SK-N-SH treated with all-trans-retinoic acid at 6 μM for 48 hours (cell line): ENCODE data around the gene KIAA1671.

Experiments
- ATAC-seq: fragments of 200-7000 bp; cut with Tn5 transposase; 3 replicates; pipeline ENCODE4 v1.9.1; 2020; ENCODE audit warnings: mild to moderate bottlenecking, moderate library complexity
- ARNTL ChIP-seq: fragments of 450-650 bp; formaldehyde crosslinking; IDR thresholded peaks from 2 replicates; pipeline ENCODE4 v1.5.0; 2020; ENCODE audit warnings: low read depth, mild to moderate bottlenecking, moderate library complexity, borderline replicate concordance
- BACH2 ChIP-seq: fragments of 250-450 bp; sonication (Bioruptor Pico); IDR thresholded peaks from 2 replicates; pipeline ENCODE4 v1.9.0; 2021; ENCODE audit warnings: mild to moderate bottlenecking, borderline replicate concordance
- CREB5 ChIP-seq: fragments of 250-450 bp; sonication (Bioruptor Pico); IDR thresholded peaks from 2 replicates; pipeline ENCODE4 v1.5.1; 2020; ENCODE audit warnings: low read depth, mild to moderate bottlenecking, moderate library complexity
- ESRRG ChIP-seq: fragments of 250-450 bp; sonication (Bioruptor Pico); IDR thresholded peaks from 2 replicates; pipeline ENCODE4 v1.6.1; 2021; ENCODE audit warnings: mild to moderate bottlenecking
- GLIS3 ChIP-seq: fragments of 250-450 bp; sonication (Bioruptor Pico); IDR thresholded peaks from 2 replicates; pipeline ENCODE4 v1.5.0; 2020; ENCODE audit warnings: mild to moderate bottlenecking, moderate library complexity
- ISL1 ChIP-seq: fragments of 250-450 bp; sonication (Bioruptor Pico); IDR thresholded peaks from 2 replicates; pipeline ENCODE4 v2.1.2; 2022; ENCODE audit warnings: mild to moderate bottlenecking, moderate library complexity
- PATZ1 ChIP-seq: fragments of 250-450 bp; sonication (Bioruptor Pico); IDR thresholded peaks from 2 replicates; pipeline ENCODE4 v1.8.0; 2020; ENCODE audit warnings: mild to moderate bottlenecking, moderate library complexity, borderline replicate concordance
- POU6F1 ChIP-seq: fragments of 250-450 bp; sonication (Bioruptor Pico); IDR thresholded peaks from 2 replicates; pipeline ENCODE4 v1.8.0; 2021; ENCODE audit warnings: low read depth, mild to moderate bottlenecking, moderate library complexity, borderline replicate concordance
- PPARA ChIP-seq: fragments of 250-450 bp; sonication (Bioruptor Pico); IDR thresholded peaks from 2 replicates; pipeline ENCODE4 v1.5.0; 2020; ENCODE audit warnings: mild to moderate bottlenecking, borderline replicate concordance
- RARB ChIP-seq: fragments of 250-450 bp; sonication (Bioruptor Pico); IDR thresholded peaks from 2 replicates; pipeline ENCODE4 v1.8.0; 2021; ENCODE audit warnings: mild to moderate bottlenecking, moderate library complexity
- SNAI2 ChIP-seq: fragments of 250-450 bp; sonication (Bioruptor Pico); IDR thresholded peaks from 2 replicates; pipeline ENCODE4 v1.5.0; 2020; ENCODE audit warnings: mild to moderate bottlenecking, moderate library complexity
- TCF4 ChIP-seq: fragments of 250-450 bp; sonication (Bioruptor Pico); IDR thresholded peaks from 2 replicates; pipeline ENCODE4 v1.8.0; 2021; ENCODE audit warnings: mild to moderate bottlenecking, moderate library complexity, borderline replicate concordance
- TOX ChIP-seq: fragments of 250-450 bp; sonication (Bioruptor Pico); IDR thresholded peaks from 2 replicates; pipeline ENCODE4 v1.8.0; 2021; ENCODE audit warnings: mild to moderate bottlenecking, moderate library complexity, borderline replicate concordance
- TSHZ2 ChIP-seq: fragments of 250-450 bp; sonication (Bioruptor Pico); IDR thresholded peaks from 2 replicates; pipeline ENCODE4 v1.5.0; 2020; ENCODE audit warnings: mild to moderate bottlenecking, moderate library complexity
- ZFP30 ChIP-seq: fragments of 450-650 bp; formaldehyde crosslinking; IDR thresholded peaks from 2 replicates; pipeline ENCODE4 v1.5.0; 2022; ENCODE audit warnings: mild to moderate bottlenecking, moderate library complexity
- ZNF565 ChIP-seq: fragments of 450-650 bp; formaldehyde crosslinking; conservative IDR thresholded peaks from 2 replicates; pipeline ENCODE4 v1.5.0; 2020; ENCODE audit warnings: low read depth, mild to moderate bottlenecking, moderate library complexity
- ZNF70 ChIP-seq: fragments of 450-650 bp; formaldehyde crosslinking; IDR thresholded peaks from 2 replicates; pipeline ENCODE4 v1.5.0; 2020; ENCODE audit warnings: mild to moderate bottlenecking, moderate library complexity
- ZNF8 ChIP-seq: fragments of 450-650 bp; formaldehyde crosslinking; IDR thresholded peaks from 2 replicates; pipeline ENCODE4 v1.5.0; 2020; ENCODE audit warnings: mild to moderate bottlenecking, moderate library complexity

The KIAA1671 gene

GRCh38 chr22:25199731-25200520 lies 247.4 kb downstream of the KIAA1671 start, which contains the start of gene CRYBB3:
Gene CRYBB3, plus strand, starts transcription at chr22:25199858. Its CDS starts 1,539 bp downstream, at chr22:25201397.
- ATAC-seq: no peak

GRCh38 chr22:25200967-25201366 lies 248.5 kb downstream of the KIAA1671 start:
- ATAC-seq: no peak

More at GRCh38 chr22:25199731-25200520, 247.4 kb downstream of the KIAA1671 start, which contains the start of gene CRYBB3:
- no peak for TF ChIP-seq ISL1 (CRISPR knock-in tag)
- TF ChIP-seq TCF4 (CRISPR knock-in tag): no peak
- TF ChIP-seq PPARA (CRISPR knock-in tag): no peak
- no peak for TF ChIP-seq PATZ1 (CRISPR knock-in tag)
- TF ChIP-seq CREB5 (CRISPR knock-in tag): no peak
- TF ChIP-seq SNAI2: no peak
- TF ChIP-seq POU6F1 (CRISPR knock-in tag): no peak
- TF ChIP-seq TOX (CRISPR knock-in tag): no peak
- no peak for TF ChIP-seq ZNF565 (CRISPR knock-in tag)
- no peak for TF ChIP-seq ESRRG (CRISPR knock-in tag)
- TF ChIP-seq ZNF70 (CRISPR knock-in tag): no peak
- no peak for TF ChIP-seq ZNF8

More at GRCh38 chr22:25200967-25201366, 248.5 kb downstream of the KIAA1671 start:
- TF ChIP-seq ZNF8: no peak
- TF ChIP-seq ISL1 (CRISPR knock-in tag): no peak
- no peak for TF ChIP-seq TSHZ2 (CRISPR knock-in tag)
- no peak for TF ChIP-seq PPARA (CRISPR knock-in tag)
- TF ChIP-seq GLIS3 (CRISPR knock-in tag): no peak
- TF ChIP-seq ZNF70 (CRISPR knock-in tag): no peak
- TF ChIP-seq ZFP30 (CRISPR knock-in tag): no peak
- no peak for TF ChIP-seq CREB5 (CRISPR knock-in tag)
- TF ChIP-seq BACH2: no peak
- TF ChIP-seq ARNTL: no peak
- no peak for TF ChIP-seq ZNF565 (CRISPR knock-in tag)
- TF ChIP-seq RARB (CRISPR knock-in tag): no peak
